ENCODE data around the gene SRGAP2.
"Not testable (repeated sequence)": the region's sequence is repeated elsewhere in the genome, so short reads cannot be mapped to it uniquely, and the experiment has no call there.

Gene SRGAP2

GRCh38 chr1:206210802-206211201, 7.5 kb downstream of the SRGAP2 start:
- not testable (repeated sequence) for H3K36me3 ChIP-seq (ENCODE audit: insufficient read depth); H3K4me1 ChIP-seq (ENCODE audit: low read depth, poor library complexity, severe bottlenecking); H3K79me2 ChIP-seq (ENCODE audit: insufficient read depth, low read depth); H3K27me3 ChIP-seq (ENCODE audit: insufficient read depth, low read depth); H2AFZ ChIP-seq (ENCODE audit: low read depth); H3K27ac ChIP-seq; H3K4me2 ChIP-seq; H3K9ac ChIP-seq; H4K20me1 ChIP-seq (ENCODE audit: insufficient read depth); H3K4me3 ChIP-seq (IDR thresholded peaks at IDR 0.05; ENCODE audit: insufficient read depth, low read depth, low read length)

- H3K4me2 ChIP-seq; H3K27me3 ChIP-seq (ENCODE audit: insufficient read depth, low read depth); H3K27ac ChIP-seq; H4K20me1 ChIP-seq (ENCODE audit: insufficient read depth); H3K4me1 ChIP-seq (ENCODE audit: low read depth, poor library complexity, severe bottlenecking); H3K79me2 ChIP-seq (ENCODE audit: insufficient read depth, low read depth); H3K9ac ChIP-seq; H3K4me3 ChIP-seq (IDR thresholded peaks at IDR 0.05; ENCODE audit: insufficient read depth, low read depth, low read length); H3K36me3 ChIP-seq (ENCODE audit: insufficient read depth); H2AFZ ChIP-seq (ENCODE audit: low read depth): not testable (repeated sequence)
Measured at GRCh38 chr1:206215600-206216392, 12.5 kb downstream of the SRGAP2 start.

- not testable (repeated sequence) for H3K27ac ChIP-seq; H3K4me3 ChIP-seq (IDR thresholded peaks at IDR 0.05; ENCODE audit: insufficient read depth, low read depth, low read length); H3K36me3 ChIP-seq (ENCODE audit: insufficient read depth); H3K4me2 ChIP-seq; H3K27me3 ChIP-seq (ENCODE audit: insufficient read depth, low read depth); H3K9ac ChIP-seq; H3K4me1 ChIP-seq (ENCODE audit: low read depth, poor library complexity, severe bottlenecking); H2AFZ ChIP-seq (ENCODE audit: low read depth); H3K79me2 ChIP-seq (ENCODE audit: insufficient read depth, low read depth); H4K20me1 ChIP-seq (ENCODE audit: insufficient read depth)
Measured at GRCh38 chr1:206218285-206218684, 14.9 kb downstream of the SRGAP2 start.

- H3K9ac ChIP-seq; H4K20me1 ChIP-seq (ENCODE audit: insufficient read depth); H3K36me3 ChIP-seq (ENCODE audit: insufficient read depth); H3K27me3 ChIP-seq (ENCODE audit: insufficient read depth, low read depth); H3K4me1 ChIP-seq (ENCODE audit: low read depth, poor library complexity, severe bottlenecking); H3K4me3 ChIP-seq (IDR thresholded peaks at IDR 0.05; ENCODE audit: insufficient read depth, low read depth, low read length); H3K79me2 ChIP-seq (ENCODE audit: insufficient read depth, low read depth); H3K4me2 ChIP-seq; H2AFZ ChIP-seq (ENCODE audit: low read depth); H3K27ac ChIP-seq: not testable (repeated sequence)
Measured at GRCh38 chr1:206218765-206219164, 15.4 kb downstream of the SRGAP2 start.

- H3K36me3 ChIP-seq (ENCODE audit: insufficient read depth); H3K4me3 ChIP-seq (IDR thresholded peaks at IDR 0.05; ENCODE audit: insufficient read depth, low read depth, low read length); H2AFZ ChIP-seq (ENCODE audit: low read depth); H3K79me2 ChIP-seq (ENCODE audit: insufficient read depth, low read depth); H4K20me1 ChIP-seq (ENCODE audit: insufficient read depth); H3K4me1 ChIP-seq (ENCODE audit: low read depth, poor library complexity, severe bottlenecking); H3K27ac ChIP-seq; H3K9ac ChIP-seq; H3K27me3 ChIP-seq (ENCODE audit: insufficient read depth, low read depth); H3K4me2 ChIP-seq: not testable (repeated sequence)
Measured at GRCh38 chr1:206219514-206220331, 16.4 kb downstream of the SRGAP2 start.

GRCh38 chr1:206220332-206221000, 17.1 kb downstream of the SRGAP2 start:
- H3K79me2 ChIP-seq (ENCODE audit: insufficient read depth, low read depth); H3K27me3 ChIP-seq (ENCODE audit: insufficient read depth, low read depth); H4K20me1 ChIP-seq (ENCODE audit: insufficient read depth); H3K27ac ChIP-seq; H3K36me3 ChIP-seq (ENCODE audit: insufficient read depth); H3K4me2 ChIP-seq; H2AFZ ChIP-seq (ENCODE audit: low read depth); H3K4me1 ChIP-seq (ENCODE audit: low read depth, poor library complexity, severe bottlenecking); H3K4me3 ChIP-seq (IDR thresholded peaks at IDR 0.05; ENCODE audit: insufficient read depth, low read depth, low read length); H3K9ac ChIP-seq: not testable (repeated sequence)

GRCh38 chr1:206221585-206221984, 18.2 kb downstream of the SRGAP2 start:
- not testable (repeated sequence) for H3K4me1 ChIP-seq (ENCODE audit: low read depth, poor library complexity, severe bottlenecking); H2AFZ ChIP-seq (ENCODE audit: low read depth); H4K20me1 ChIP-seq (ENCODE audit: insufficient read depth); H3K36me3 ChIP-seq (ENCODE audit: insufficient read depth); H3K4me2 ChIP-seq; H3K9ac ChIP-seq; H3K4me3 ChIP-seq (IDR thresholded peaks at IDR 0.05; ENCODE audit: insufficient read depth, low read depth, low read length); H3K79me2 ChIP-seq (ENCODE audit: insufficient read depth, low read depth); H3K27ac ChIP-seq; H3K27me3 ChIP-seq (ENCODE audit: insufficient read depth, low read depth)

GRCh38 chr1:206224190-206224776, 20.9 kb downstream of the SRGAP2 start:
- not testable (repeated sequence) for H4K20me1 ChIP-seq (ENCODE audit: insufficient read depth); H2AFZ ChIP-seq (ENCODE audit: low read depth); H3K4me2 ChIP-seq; H3K27ac ChIP-seq; H3K27me3 ChIP-seq (ENCODE audit: insufficient read depth, low read depth); H3K9ac ChIP-seq; H3K36me3 ChIP-seq (ENCODE audit: insufficient read depth); H3K4me1 ChIP-seq (ENCODE audit: low read depth, poor library complexity, severe bottlenecking); H3K4me3 ChIP-seq (IDR thresholded peaks at IDR 0.05; ENCODE audit: insufficient read depth, low read depth, low read length); H3K79me2 ChIP-seq (ENCODE audit: insufficient read depth, low read depth)

GRCh38 chr1:206225386-206225785, 22.0 kb downstream of the SRGAP2 start:
- not testable (repeated sequence) for H3K4me3 ChIP-seq (IDR thresholded peaks at IDR 0.05; ENCODE audit: insufficient read depth, low read depth, low read length); H3K36me3 ChIP-seq (ENCODE audit: insufficient read depth); H3K4me1 ChIP-seq (ENCODE audit: low read depth, poor library complexity, severe bottlenecking); H2AFZ ChIP-seq (ENCODE audit: low read depth); H3K27ac ChIP-seq; H3K4me2 ChIP-seq; H3K9ac ChIP-seq; H3K79me2 ChIP-seq (ENCODE audit: insufficient read depth, low read depth); H3K27me3 ChIP-seq (ENCODE audit: insufficient read depth, low read depth); H4K20me1 ChIP-seq (ENCODE audit: insufficient read depth)

GRCh38 chr1:206226886-206227285, 23.5 kb downstream of the SRGAP2 start:
- H3K9ac ChIP-seq; H3K36me3 ChIP-seq (ENCODE audit: insufficient read depth); H2AFZ ChIP-seq (ENCODE audit: low read depth); H3K27me3 ChIP-seq (ENCODE audit: insufficient read depth, low read depth); H3K4me2 ChIP-seq; H3K27ac ChIP-seq; H3K79me2 ChIP-seq (ENCODE audit: insufficient read depth, low read depth); H3K4me1 ChIP-seq (ENCODE audit: low read depth, poor library complexity, severe bottlenecking); H3K4me3 ChIP-seq (IDR thresholded peaks at IDR 0.05; ENCODE audit: insufficient read depth, low read depth, low read length); H4K20me1 ChIP-seq (ENCODE audit: insufficient read depth): not testable (repeated sequence)

Measured in KMS-11 (cell line).